Measurements from ENCODE around the gene CDH15. TPM values are rescaled to one million over a fixed set of nuclear protein-coding genes. Genes with fewer than 3 reads are reported as not detected.

The CDH15 gene
- total and polyA plus RNA-seq, 2 of the 13 experiments (the other 11 are each of a cell fraction or from before 2014, with no cell fraction given): 0.74 to 2.2 TPM

DNA sequence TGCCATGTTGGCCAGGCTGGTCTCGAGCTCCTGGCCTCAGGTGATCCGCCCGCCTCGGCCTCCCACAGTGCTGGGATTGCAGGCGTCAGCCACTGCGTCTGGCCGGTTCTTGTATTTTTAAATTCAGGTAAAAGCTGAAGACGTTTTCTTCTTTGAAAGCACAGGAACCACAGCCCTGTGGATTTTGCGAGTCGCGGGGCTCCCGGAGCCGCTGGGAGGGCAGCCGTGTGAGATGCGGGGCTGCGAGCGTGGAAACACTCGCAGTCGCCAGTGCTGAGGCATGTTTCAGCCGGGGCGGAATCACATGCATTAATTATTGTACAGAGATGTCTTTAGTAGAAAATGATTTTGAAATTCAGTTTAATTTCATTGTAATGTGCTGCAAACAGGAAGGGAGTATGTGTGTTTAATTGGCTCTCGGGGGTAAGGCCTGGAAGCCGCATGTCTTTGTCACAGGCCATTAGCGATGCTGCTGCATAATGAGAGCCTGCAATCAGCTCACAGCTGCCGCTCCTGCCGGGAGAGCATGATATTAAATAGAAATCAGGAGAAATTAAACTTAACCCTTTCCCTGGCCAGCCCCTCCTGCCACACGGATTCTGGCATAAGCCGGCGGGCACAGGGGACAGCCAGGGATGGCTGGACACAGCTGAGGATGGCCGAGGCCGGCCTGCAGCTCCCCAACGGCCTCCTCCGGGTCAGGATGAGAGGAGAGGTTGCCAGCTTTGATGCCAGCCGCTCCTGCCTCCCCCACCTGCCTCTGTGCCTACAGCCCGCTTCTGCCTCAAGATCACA is 35.4 kb upstream of the CDH15 start:
- POLR2A ChIA-PET: no interaction called here
- Histone ChIP-seq H3K27ac (ENCODE audit: extremely low read length, insufficient read depth, low read length) (no peak overlapping the region), H4K20me1 (ENCODE audit: insufficient read depth, low read length) (no peaks in the 10 kb centered on the region), H3K36me3 (replicated peaks in 1 of 2; ENCODE audit: control insufficient read depth in 1 of 2, insufficient read depth in 2 of 2, low read length in 2 of 2) (peaks cover 23 to 44% of the 10 kb centered on the region in 2 experiments; a peak in 4 of 5 replicates), H3K4me1 (ENCODE audit: insufficient read depth, low read length) (no peaks in the 10 kb centered on the region), H3K27me3 (ENCODE audit: control insufficient read depth in 1 of 2, insufficient read depth in 2 of 2, low read length in 2 of 2) (no peaks in the 10 kb centered on the region), H3K79me2 (ENCODE audit: insufficient read depth, low read length) (no peaks in the 10 kb centered on the region), H3K9ac (ENCODE audit: insufficient read depth, low read depth, low read length) (no peak overlapping the region), H3K4me2 (ENCODE audit: low read depth, low read length) (no peak overlapping the region), H3K4me3 (replicated peaks in 1 of 3; ENCODE audit: insufficient read depth in 1 of 3, low read depth in 2 of 3, low read length in 3 of 3) (no peak overlapping the region), H2AFZ (ENCODE audit: low read length) (no peak overlapping the region), H3K9me3 (ENCODE audit: low read length) (no peaks in the 10 kb centered on the region)
- no peak for FAIRE-seq
- in situ Hi-C loops (cut with HindIII; ENCODE audit: extremely low pct_ligation_motif_present, low pct_unique_long_range_greater_than_20kb) (no loop called here), intact Hi-C loops (cut with micrococcal nuclease; ENCODE audit: unreplicated experiment) (no loop called here)
- CTCF ChIA-PET (ENCODE audit: low intra/inter-chr PET ratio, low total read pairs): no interaction called here
- no TSS peak for BruUV-seq (replicated peaks)
- no peak for ATAC-seq
- WGBS (ENCODE audit: low lambda C conversion rate): 95% methylated on average over 35 of the region's 35 CpGs
- DNase-seq (ENCODE audit: low spot score): no peak
- TF ChIP-seq RNF2 (conservative IDR thresholded peaks at IDR 0.05; ENCODE audit: low read depth) (no peak), XRCC5 (optimal IDR thresholded peaks at IDR 0.05; ENCODE audit: low read length) (no peak)
- TF ChIP-seq, protein P1, sequence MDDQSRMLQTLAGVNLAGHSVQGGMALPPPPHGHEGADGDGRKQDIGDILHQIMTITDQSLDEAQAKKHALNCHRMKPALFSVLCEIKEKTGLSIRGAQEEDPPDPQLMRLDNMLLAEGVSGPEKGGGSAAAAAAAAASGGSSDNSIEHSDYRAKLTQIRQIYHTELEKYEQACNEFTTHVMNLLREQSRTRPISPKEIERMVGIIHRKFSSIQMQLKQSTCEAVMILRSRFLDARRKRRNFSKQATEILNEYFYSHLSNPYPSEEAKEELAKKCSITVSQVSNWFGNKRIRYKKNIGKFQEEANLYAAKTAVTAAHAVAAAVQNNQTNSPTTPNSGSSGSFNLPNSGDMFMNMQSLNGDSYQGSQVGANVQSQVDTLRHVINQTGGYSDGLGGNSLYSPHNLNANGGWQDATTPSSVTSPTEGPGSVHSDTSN (CRISPR knock-in tag; IDR thresholded peaks at IDR 0.05; ENCODE audit: borderline replicate concordance): no peak

GRCh38 chr16:89136931-89137330 is 34.6 kb upstream of the CDH15 start:
- Histone ChIP-seq H3K27ac (ENCODE audit: extremely low read length, insufficient read depth, low read length) (no peak overlapping the region), H3K79me2 (ENCODE audit: insufficient read depth, low read length) (no peaks in the 10 kb centered on the region), H4K20me1 (ENCODE audit: insufficient read depth, low read length) (no peaks in the 10 kb centered on the region), H3K9me3 (ENCODE audit: low read length) (no peaks in the 10 kb centered on the region), H3K27me3 (ENCODE audit: control insufficient read depth in 1 of 2, insufficient read depth in 2 of 2, low read length in 2 of 2) (no peaks in the 10 kb centered on the region), H3K4me3 (replicated peaks in 1 of 3; ENCODE audit: insufficient read depth in 1 of 3, low read depth in 2 of 3, low read length in 3 of 3) (no peak overlapping the region), H3K4me1 (ENCODE audit: insufficient read depth, low read length) (no peaks in the 10 kb centered on the region), H3K9ac (ENCODE audit: insufficient read depth, low read depth, low read length) (no peak overlapping the region), H2AFZ (ENCODE audit: low read length) (no peak overlapping the region), H3K36me3 (replicated peaks in 1 of 2; ENCODE audit: control insufficient read depth in 1 of 2, insufficient read depth in 2 of 2, low read length in 2 of 2) (peaks cover 25 to 46% of the 10 kb centered on the region in 2 experiments; a peak in 4 of 5 replicates), H3K4me2 (ENCODE audit: low read depth, low read length) (no peak overlapping the region)
- in situ Hi-C loops (cut with HindIII; ENCODE audit: extremely low pct_ligation_motif_present, low pct_unique_long_range_greater_than_20kb): no loop called here
- ATAC-seq (no peak), FAIRE-seq (no peak), DNase-seq (ENCODE audit: low spot score) (no peak)
- no peak for TF ChIP-seq NR2F6 (IDR thresholded peaks at IDR 0.05)
- no peak for TF ChIP-seq NR2F6 (CRISPR knock-in tag; IDR thresholded peaks at IDR 0.05)
- TF ChIP-seq ZNF30 (CRISPR knock-in tag; IDR thresholded peaks at IDR 0.05): no peak
- no peak for TF ChIP-seq SATB2 (CRISPR knock-in tag; IDR thresholded peaks at IDR 0.05)
- TF ChIP-seq GFI1 (CRISPR knock-in tag; IDR thresholded peaks at IDR 0.05; ENCODE audit: borderline replicate concordance): no peak
- ChIA-PET POLR2A (no interaction called here), CTCF (ENCODE audit: low intra/inter-chr PET ratio, low total read pairs) (no interaction called here)
- WGBS (ENCODE audit: low lambda C conversion rate): 95% methylated on average over 17 of the region's 17 CpGs
- intact Hi-C loops (cut with micrococcal nuclease; ENCODE audit: unreplicated experiment): no loop called here
- BruUV-seq (replicated peaks): no TSS peak
